ENCODE measurements around the gene RAB27A.
A peak's percentile ranks its signal among the peaks of the same experiment; 100 is the strongest.

RAB27A gene

GRCh38 chr15:55222588-55222987 lies 67.0 kb downstream of the RAB27A start:
- DNase-seq (ENCODE audit: low spot score): no peak

- DNase-seq (ENCODE audit: low spot score): no peak
These were observed 68.3 kb downstream of the RAB27A start for GRCh38 chr15:55221090-55222011.

DNA sequence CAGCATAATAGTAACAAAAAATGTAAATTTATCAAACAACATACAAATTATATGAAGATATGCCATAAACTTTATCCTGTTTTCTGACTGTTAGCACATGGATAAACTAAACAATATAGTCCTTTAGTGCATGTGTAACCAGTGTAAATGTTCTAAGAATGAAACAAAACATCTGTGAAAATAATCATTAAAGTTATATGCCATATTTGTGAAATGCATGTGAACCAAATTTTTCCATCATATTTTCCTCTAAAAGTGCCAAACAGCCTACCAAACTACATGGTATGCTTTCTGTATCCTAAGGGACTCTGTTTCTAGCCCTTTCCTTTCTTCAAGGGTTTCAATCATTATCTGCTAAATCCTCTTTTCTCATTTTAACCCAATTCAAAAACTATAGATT lies 69.0 kb downstream of the RAB27A start:
- no peak for DNase-seq (ENCODE audit: low spot score)

- DNase-seq (ENCODE audit: low spot score): no peak
These were observed 71.6 kb downstream of the RAB27A start for GRCh38 chr15:55218056-55218455.

GRCh38 chr15:55204464-55204863 lies 85.1 kb downstream of the RAB27A start:
- DNase-seq (ENCODE audit: low spot score): no peak

- no peak for DNase-seq (ENCODE audit: low spot score)
These were observed 87.4 kb downstream of the RAB27A start for GRCh38 chr15:55202206-55202605.

DNA sequence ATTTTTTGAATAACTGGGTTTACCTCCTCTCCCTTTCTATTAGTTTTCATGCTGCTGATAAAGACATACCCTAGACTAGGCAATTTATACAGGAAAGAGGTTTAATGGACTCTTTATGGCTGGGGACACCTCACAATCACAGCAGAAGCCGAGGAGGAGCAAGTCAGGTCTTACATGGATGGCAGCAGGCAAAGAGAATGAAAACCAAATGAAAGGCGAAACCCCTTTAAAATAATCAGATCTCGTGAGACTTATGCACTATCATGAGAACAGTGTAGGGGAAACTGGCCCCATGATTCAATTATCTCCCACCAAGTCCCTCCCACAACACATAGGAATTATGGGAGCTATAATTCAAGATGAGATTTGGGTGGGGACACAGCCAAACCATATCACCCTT lies 90.9 kb downstream of the RAB27A start:
- no peak for DNase-seq (ENCODE audit: low spot score)

- no peak for DNase-seq (ENCODE audit: low spot score)
These were observed 91.9 kb downstream of the RAB27A start for GRCh38 chr15:55197719-55198118.

- no peak for DNase-seq (ENCODE audit: low spot score)
These were observed 92.3 kb downstream of the RAB27A start for GRCh38 chr15:55197362-55197705.

DNA sequence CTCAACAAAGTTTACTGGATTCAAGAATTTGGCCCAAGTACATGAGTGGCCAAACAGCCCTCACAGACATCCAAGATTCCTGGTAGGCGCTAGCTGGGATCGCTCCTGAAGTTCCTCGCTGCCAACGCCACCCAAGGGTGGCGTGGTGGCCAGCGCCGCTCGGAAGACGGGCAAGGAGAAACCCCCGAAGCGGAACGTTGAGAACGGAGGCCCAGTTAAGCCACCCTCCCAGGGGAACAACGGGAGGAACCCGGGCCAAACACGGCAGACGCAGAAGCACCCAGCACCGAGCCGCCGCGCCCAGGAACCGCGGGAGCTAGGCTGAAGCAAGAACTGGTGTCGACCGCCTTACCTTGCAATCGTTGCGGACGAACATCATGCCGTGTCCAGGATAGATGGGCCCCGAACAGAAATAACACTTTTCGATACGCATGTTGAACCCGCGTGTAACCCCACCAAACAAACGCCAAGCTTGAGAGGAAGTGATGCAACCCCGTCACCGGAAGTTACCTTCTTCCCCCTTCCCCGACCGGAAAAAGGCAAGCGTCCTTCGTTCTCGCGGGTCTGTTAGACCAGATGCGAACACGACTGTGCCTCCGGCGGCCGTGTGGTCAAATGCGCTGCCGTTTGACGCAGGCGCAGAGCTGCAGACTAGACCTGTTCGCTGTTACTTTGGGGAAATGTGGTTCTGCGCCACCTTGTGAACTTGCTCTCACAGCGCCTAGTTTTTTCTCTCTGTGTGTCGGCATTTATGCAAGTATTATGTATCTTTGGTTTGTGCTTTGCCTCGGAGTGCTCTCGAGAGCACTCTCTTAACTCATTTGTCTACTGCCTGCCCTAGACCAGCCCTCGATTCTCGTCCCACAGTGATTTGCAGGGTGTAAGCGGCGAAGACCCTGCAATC lies 92.9 kb downstream of the RAB27A start, which contains the start of gene RSL24D1:
Gene RSL24D1 (minus strand): TSS at position 484 of the 904 bp plus-strand sequence. CDS start 51 bp downstream, at position 433.
- peak; percentile 88 for DNase-seq (ENCODE audit: low spot score)

- no peak for DNase-seq (ENCODE audit: low spot score)
These were observed 93.6 kb downstream of the RAB27A start for GRCh38 chr15:55195996-55196395.

DNA sequence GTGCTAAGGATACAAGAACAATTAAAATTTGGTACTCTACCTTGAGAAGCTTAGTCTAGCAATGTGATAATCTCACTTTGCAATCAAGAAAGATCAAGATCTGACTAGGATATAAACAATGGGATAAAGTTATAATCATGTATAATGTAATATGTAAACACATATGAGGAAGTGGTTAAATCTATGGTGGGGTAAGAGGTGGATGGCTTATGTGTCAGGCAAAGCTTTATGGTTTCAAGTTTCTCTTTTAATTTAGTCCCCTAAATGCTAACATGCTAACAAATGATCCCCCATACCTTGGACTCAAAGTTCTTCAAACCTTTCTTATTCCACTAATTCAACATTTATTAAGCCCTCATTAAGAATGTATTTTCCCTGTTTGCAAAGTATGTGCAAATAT lies 95.4 kb downstream of the RAB27A start:
- DNase-seq (ENCODE audit: low spot score): no peak

- no peak for DNase-seq (ENCODE audit: low spot score)
These were observed 103.3 kb downstream of the RAB27A start for GRCh38 chr15:55186331-55186730.

- peak; percentile 40 for DNase-seq (ENCODE audit: low spot score)
These were observed 105.9 kb downstream of the RAB27A start for GRCh38 chr15:55183679-55184078.

GRCh38 chr15:55179141-55179540 lies 110.5 kb downstream of the RAB27A start:
- no peak for DNase-seq (ENCODE audit: low spot score)

DNA sequence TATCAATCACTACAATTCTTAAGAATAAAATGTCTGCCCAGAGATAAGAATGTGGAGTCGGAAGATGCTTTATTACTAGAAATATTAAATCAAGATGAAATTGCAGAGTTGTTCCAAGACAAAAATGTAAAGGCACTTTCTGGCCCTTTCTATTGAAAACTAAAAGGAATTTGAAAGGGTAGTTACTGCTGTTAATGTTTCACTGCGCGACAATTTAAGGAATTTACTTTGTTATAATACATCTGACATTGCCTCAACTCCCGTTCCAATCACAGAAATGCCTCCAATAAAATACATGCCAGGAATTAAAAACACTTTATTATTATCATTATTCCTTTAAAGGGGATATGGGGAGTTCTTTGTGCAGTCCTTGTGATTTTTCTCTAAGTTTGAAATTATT lies 119.3 kb downstream of the RAB27A start:
- DNase-seq (ENCODE audit: low spot score): no peak

GRCh38 chr15:55168350-55168974 lies 121.2 kb downstream of the RAB27A start:
- peak; percentile 53 for DNase-seq (ENCODE audit: low spot score)

GRCh38 chr15:55164284-55164683 lies 125.3 kb downstream of the RAB27A start:
- DNase-seq (ENCODE audit: low spot score): no peak
